DND-41 (cell line): ENCODE data around the gene PPFIA2.

Experiments used
- CTCF ChIP-seq: IDR thresholded peaks from 2 replicates; pipeline ENCODE4 v1.5.1; 2012; ENCODE audit warnings: borderline replicate concordance, low read length, moderate library complexity, mild to moderate bottlenecking; ENCODE audit not compliant: poor library complexity, severe bottlenecking; ENCODE audit errors: extremely low read depth
- EZH2 ChIP-seq: IDR thresholded peaks from 3 replicates; pipeline ENCODE4 v1.6.1; 2012; ENCODE audit warnings: borderline replicate concordance, low read depth, mild to moderate bottlenecking, moderate library complexity, low read length, inconsistent platforms; ENCODE audit not compliant: severe bottlenecking

GRCh38 chr12:81252228-81252627 lies 506.9 kb downstream of the PPFIA2 start:
- no peak for TF ChIP-seq CTCF
- TF ChIP-seq EZH2: no peak
